Activated CD4-positive, alpha-beta T cell treated with anti-CD3 and anti-CD28 coated beads for 36 hours (primary cell): ENCODE measurements around the gene IMPDH2. TPM values are rescaled to one million over a fixed set of nuclear protein-coding genes. Genes with fewer than 3 reads are reported as not detected.

Experiments
- ATAC-seq: fragments of 200-7000 bp; cut with Tn5 transposase; one replicate; pipeline ENCODE4 v1.10.0; 2021; ENCODE audit warnings: mild to moderate bottlenecking, moderate library complexity
- CTCF ChIA-PET: fragments of 350-600 bp; sonication (Branson Sonifier 250); formaldehyde crosslinking; loops from one replicate; lab custom pipeline; 2021; ENCODE audit warnings: antibody characterized with exemption; lab: Charles Lee
- POLR2A ChIA-PET: fragments of 350-600 bp; sonication (Branson Sonifier 250); formaldehyde crosslinking; loops from one replicate; lab custom pipeline; 2021; ENCODE audit warnings: antibody characterized with exemption, inconsistent platforms; lab: Charles Lee
- DNase-seq: peaks from one replicate; pipeline ENCODE4 v3.0.0-alpha.2; 2020
- H3K27ac Mint-ChIP-seq: one replicate; pipeline ENCODE4 v1.8.0; 2021; ENCODE audit warnings: mixed read lengths
- H3K27me3 Mint-ChIP-seq: one replicate; pipeline ENCODE4 v1.8.0; 2021; ENCODE audit warnings: mixed read lengths
- H3K36me3 Mint-ChIP-seq: one replicate; pipeline ENCODE4 v1.8.0; 2021; ENCODE audit warnings: low read depth, mixed read lengths
- H3K4me1 Mint-ChIP-seq: one replicate; pipeline ENCODE4 v1.8.0; 2021; ENCODE audit warnings: mixed read lengths
- H3K4me3 Mint-ChIP-seq: one replicate; pipeline ENCODE4 v1.8.0; 2021; ENCODE audit warnings: mild to moderate bottlenecking, moderate library complexity, mixed read lengths
- H3K9me3 Mint-ChIP-seq: one replicate; pipeline ENCODE4 v1.8.0; 2021; ENCODE audit warnings: low read depth, mixed read lengths
- intact Hi-C, 2 experiments: fragments of 100-400 bp; cut with DNase I in 1 of 2; cut with micrococcal nuclease in 1 of 2; formaldehyde crosslinking; loops; one replicate each; pipeline versions ENCODE4 v1.14.2 to v1.15.1; 2022 to 2024; cut with DNase I, micrococcal nuclease
- total RNA-seq, 2 experiments: library from RNA; stranded (reverse); gene quantifications; one replicate each; pipeline ENCODE4 v1.2.3, GENCODE V29; 2021

The IMPDH2 gene
- total RNA-seq, 2 experiments from 2014 or later: 504 to 515 TPM

GRCh38 chr3:49007068-49007770 lies 22.0 kb downstream of the IMPDH2 start, which contains the start of gene WDR6:
TSS of gene WDR6 (plus strand) at chr3:49007391. CDS start at chr3:49007432, 41 bp downstream.
- peak within 1 kb of the TSS; percentile 100 for H3K27ac Mint-ChIP-seq
- no peaks in the 10 kb centered on the region for H3K27me3 Mint-ChIP-seq
- H3K36me3 Mint-ChIP-seq: peaks cover 10% of the 10 kb centered on the region
- intact Hi-C loops: loop anchor here (1.0 to 5.0 kb wide), 16 partner anchors 14 to 667 kb away; partner anchors contain the start of genes APEH (in 1 of the 2), ARIH2 (in 1 of the 2), CCDC71 (in 1 of the 2) and DAG1 (in 1 of the 2)
- H3K4me3 Mint-ChIP-seq: peak within 1 kb of the TSS; percentile 100
- CTCF ChIA-PET: interaction anchor here (0.6 to 5.9 kb wide), 16 partner anchors 9 to 1330 kb away, joined by 3 to 61 read pairs (median 4); partner anchors contain the start of genes DALRD3, IMPDH2, IP6K2 and KLHDC8B
- DNase-seq: peak; percentile 99
- peak; percentile 90 for ATAC-seq
- H3K4me1 Mint-ChIP-seq: peaks cover 16% of the 10 kb centered on the region
- H3K9me3 Mint-ChIP-seq: no peaks in the 10 kb centered on the region
- POLR2A ChIA-PET: interaction anchor here (0.5 to 3.7 kb wide), 19 partner anchors 13 to 819 kb away, joined by 3 to 102 read pairs (median 4); partner anchors contain the start of genes ARIH2, CDC25A, DAG1 and DALRD3

DNA sequence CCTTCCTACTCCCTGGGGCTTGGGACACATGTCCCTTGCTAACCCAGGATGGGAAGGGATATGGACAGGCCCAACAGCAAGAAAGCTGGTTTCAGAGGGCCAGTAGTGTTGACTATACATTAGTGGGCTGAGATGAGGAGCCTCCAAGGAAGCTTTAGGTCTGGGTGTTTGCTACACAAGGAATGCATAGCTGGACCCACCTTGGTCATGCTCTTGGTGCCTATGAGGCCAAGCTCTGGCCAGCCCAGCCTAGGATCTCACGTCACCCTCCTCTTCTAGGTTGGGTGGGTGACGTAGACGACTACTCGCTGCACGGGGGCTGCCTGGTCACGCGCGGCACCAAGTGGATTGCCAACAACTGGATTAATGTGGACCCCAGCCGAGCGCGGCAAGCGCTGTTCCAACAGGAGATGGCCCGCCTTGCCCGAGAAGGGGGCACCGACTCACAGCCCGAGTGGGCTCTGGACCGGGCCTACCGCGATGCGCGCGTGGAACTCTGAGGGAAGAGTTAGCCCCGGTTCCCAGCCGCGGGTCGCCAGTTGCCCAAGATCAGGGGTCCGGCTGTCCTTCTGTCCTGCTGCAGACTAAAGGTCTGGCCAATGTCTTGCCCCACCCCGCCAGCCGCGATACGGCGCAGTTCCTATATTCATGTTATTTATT lies 22.7 kb downstream of the IMPDH2 start:
- Mint-ChIP-seq H3K4me1 (peaks cover 16% of the 10 kb centered on the region), H3K4me3 (peak overlapping the region; percentile 100), H3K27me3 (no peaks in the 10 kb centered on the region), H3K27ac (peak overlapping the region; percentile 100), H3K36me3 (peaks cover 10% of the 10 kb centered on the region), H3K9me3 (no peaks in the 10 kb centered on the region)
- DNase-seq (no peak), ATAC-seq (no peak)
- ChIA-PET CTCF (interaction anchor here (0.6 to 5.9 kb wide), 15 partner anchors 8 to 1331 kb away, joined by 3 to 61 read pairs (median 3); partner anchors contain the start of genes DALRD3, IMPDH2, IP6K2 and KLHDC8B), POLR2A (interaction anchor here (0.6 to 3.7 kb wide), 16 partner anchors 14 to 818 kb away, joined by 3 to 102 read pairs (median 4); partner anchors contain the start of genes ARIH2, CDC25A, DAG1 and DALRD3)
- intact Hi-C loops: loop anchor here (1.0 to 5.0 kb wide), 16 partner anchors 15 to 668 kb away; partner anchors contain the start of genes APEH (in 1 of the 2), ARIH2 (in 1 of the 2), CCDC71 (in 1 of the 2) and DAG1 (in 1 of the 2)

DNA sequence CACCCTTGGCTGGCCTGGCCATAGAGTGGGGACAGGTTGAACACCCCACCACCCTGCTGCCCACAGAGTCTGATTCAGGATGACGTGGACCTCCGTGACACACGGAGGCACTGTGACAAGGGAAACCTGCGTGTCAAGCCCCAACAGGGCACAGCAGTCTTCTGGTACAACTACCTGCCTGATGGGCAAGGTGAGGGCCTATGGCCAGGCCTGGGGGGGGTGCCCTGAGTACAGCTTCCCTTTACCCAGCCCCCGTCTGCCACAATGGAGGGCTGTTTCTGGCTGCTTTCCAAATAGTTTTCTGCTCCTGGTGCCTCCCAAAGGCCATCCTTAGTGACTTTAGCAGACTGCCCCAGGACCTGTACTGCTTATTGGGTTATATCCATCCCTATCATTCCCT lies 23.2 kb downstream of the IMPDH2 start:
- Mint-ChIP-seq H3K36me3 (peaks cover 10% of the 10 kb centered on the region), H3K9me3 (no peaks in the 10 kb centered on the region), H3K4me3 (peak overlapping the region; percentile 100), H3K27ac (no peak overlapping the region), H3K4me1 (peaks cover 16% of the 10 kb centered on the region), H3K27me3 (no peaks in the 10 kb centered on the region)
- CTCF ChIA-PET: interaction anchor here (0.7 to 5.9 kb wide), 3 partner anchors 17 to 89 kb away, joined by 3 to 61 read pairs (median 3); partner anchors contain the start of gene P4HTM
- intact Hi-C loops: loop anchor here in 1 of 2 experiments (5.0 kb wide), 2 partner anchors 406 to 534 kb away; partner anchors contain the start of genes RHOA and TCTA
- no peak for DNase-seq
- ATAC-seq: no peak
- POLR2A ChIA-PET: interaction anchor here (1.6 to 2.0 kb wide), 2 partner anchors 88 to 533 kb away, joined by 3 to 21 read pairs; partner anchors contain the start of gene QRICH1

DNA sequence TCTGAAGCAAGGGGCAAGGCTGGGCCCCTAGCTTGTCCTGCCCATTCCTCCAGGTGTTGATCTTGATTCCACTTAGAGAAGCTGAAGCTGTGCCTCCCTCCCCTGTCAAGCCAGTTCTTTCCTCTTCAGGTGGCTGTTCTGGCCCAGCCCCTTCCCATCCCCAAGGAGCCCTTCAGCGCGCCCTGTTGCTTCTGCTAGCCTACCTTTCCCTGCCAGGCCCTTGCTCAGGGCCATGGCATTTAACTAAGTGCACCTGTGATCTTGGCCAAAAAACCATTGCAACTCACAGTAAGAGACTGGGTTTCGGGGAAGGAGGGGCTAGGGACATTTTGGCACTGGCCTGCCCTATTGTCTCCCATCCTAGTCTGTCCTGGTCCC lies 23.9 kb downstream of the IMPDH2 start:
- Mint-ChIP-seq H3K9me3 (no peaks in the 10 kb centered on the region), H3K27me3 (no peaks in the 10 kb centered on the region), H3K4me1 (peaks cover 16% of the 10 kb centered on the region), H3K4me3 (no peak overlapping the region), H3K27ac (no peak overlapping the region), H3K36me3 (peaks cover 10% of the 10 kb centered on the region)
- CTCF ChIA-PET: interaction anchor here (0.8 to 5.9 kb wide), 2 partner anchors 17 to 89 kb away, joined by 3 to 61 read pairs; partner anchors contain the start of gene P4HTM
- POLR2A ChIA-PET: no interaction called here
- ATAC-seq (no peak), DNase-seq (no peak)
- intact Hi-C loops: loop anchor here in 1 of 2 experiments (5.0 kb wide), 2 partner anchors 407 to 533 kb away; partner anchors contain the start of genes RHOA and TCTA

- H3K36me3 Mint-ChIP-seq: peaks cover 10% of the 10 kb centered on the region
- H3K9me3 Mint-ChIP-seq: no peaks in the 10 kb centered on the region
- H3K4me1 Mint-ChIP-seq: peaks cover 16% of the 10 kb centered on the region
- no peak for ATAC-seq
- H3K4me3 Mint-ChIP-seq: no peak overlapping the region
- H3K27me3 Mint-ChIP-seq: no peaks in the 10 kb centered on the region
- H3K27ac Mint-ChIP-seq: no peak overlapping the region
- intact Hi-C loops: loop anchor here in 1 of 2 experiments (5.0 kb wide), 2 partner anchors 408 to 532 kb away; partner anchors contain the start of genes RHOA and TCTA
- ChIA-PET CTCF (interaction anchor here (0.6 to 5.9 kb wide), 3 partner anchors 16 to 560 kb away, joined by 3 to 61 read pairs (median 3); partner anchors contain the start of gene P4HTM), POLR2A (no interaction called here)
- peak; percentile 40 for DNase-seq
Observed at GRCh38 chr3:49004352-49005302, 24.6 kb downstream of the IMPDH2 start.

GRCh38 chr3:49001155-49001554 lies 28.0 kb downstream of the IMPDH2 start:
- ChIA-PET CTCF (interaction anchor here (0.6 to 1.0 kb wide), 3 partner anchors 11 to 158 kb away, joined by 3 to 4 read pairs (median 3); partner anchors contain the start of gene P4HTM), POLR2A (no interaction called here)
- intact Hi-C loops: no loop called here
- Mint-ChIP-seq H3K4me1 (no peaks in the 10 kb centered on the region), H3K4me3 (no peak overlapping the region), H3K27ac (peak overlapping the region; percentile 26), H3K9me3 (no peaks in the 10 kb centered on the region), H3K36me3 (no peaks in the 10 kb centered on the region), H3K27me3 (no peaks in the 10 kb centered on the region)
- ATAC-seq (no peak), DNase-seq (no peak)

- Mint-ChIP-seq H3K27ac (no peak overlapping the region), H3K4me1 (peaks cover 4% of the 10 kb centered on the region), H3K4me3 (no peak overlapping the region), H3K27me3 (no peaks in the 10 kb centered on the region), H3K36me3 (peaks cover 8% of the 10 kb centered on the region), H3K9me3 (no peaks in the 10 kb centered on the region)
- ChIA-PET POLR2A (no interaction called here), CTCF (interaction anchor here (0.6 to 1.3 kb wide), 2 partner anchors 8 to 706 kb away, joined by 4 read pairs; partner anchors contain the start of gene WDR6)
- intact Hi-C loops: no loop called here
- ATAC-seq (no peak), DNase-seq (no peak)
Observed at GRCh38 chr3:48999085-48999858, 29.9 kb downstream of the IMPDH2 start.

DNA sequence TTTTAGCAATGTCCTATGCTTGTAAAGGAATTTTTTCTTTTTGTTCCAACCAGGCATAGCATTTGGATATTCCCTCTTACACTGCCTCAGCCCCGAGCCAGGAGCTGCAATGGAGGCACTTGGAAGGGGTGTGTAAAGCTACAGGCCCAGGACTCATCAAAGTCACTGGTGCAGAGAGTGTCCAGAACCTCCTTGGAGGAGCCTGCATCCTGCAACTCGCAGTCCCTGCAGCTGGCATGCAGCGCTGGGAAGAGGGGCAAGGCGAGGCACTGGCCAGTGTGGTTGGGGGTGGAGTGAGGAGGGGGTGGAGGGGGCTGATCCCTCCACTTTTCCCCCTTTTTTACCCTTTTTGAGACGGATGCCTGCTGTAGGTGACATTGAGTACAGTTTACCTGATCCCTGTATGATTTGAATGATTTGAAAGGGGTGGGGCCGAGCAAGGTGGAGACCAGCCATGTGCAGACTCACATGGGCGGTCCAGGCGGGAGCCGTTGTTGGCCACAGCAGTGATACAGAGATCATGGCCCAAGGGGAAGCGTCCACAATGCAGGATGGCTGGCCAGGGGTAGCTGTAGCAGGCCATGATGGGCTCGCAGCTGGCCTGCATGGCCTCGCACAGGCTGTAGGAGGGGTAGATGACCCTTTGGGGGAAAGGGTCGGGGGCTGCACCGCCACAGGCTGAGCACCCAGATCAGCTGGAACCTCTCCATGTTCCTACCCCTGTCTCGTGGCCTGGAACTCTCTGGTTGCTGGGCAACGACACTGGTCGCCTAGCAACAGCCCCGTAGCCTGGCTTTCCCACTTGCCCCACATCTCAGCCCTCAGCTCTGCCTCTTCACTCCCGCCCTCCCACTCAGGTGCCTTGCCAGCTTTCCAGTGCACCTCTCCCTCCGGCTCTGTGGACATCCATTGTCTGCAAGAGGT lies 31.2 kb downstream of the IMPDH2 start:
- ATAC-seq (no peak), DNase-seq (no peak)
- H3K4me1 Mint-ChIP-seq: peaks cover 10% of the 10 kb centered on the region
- H3K27ac Mint-ChIP-seq: no peak overlapping the region
- no peaks in the 10 kb centered on the region for H3K27me3 Mint-ChIP-seq
- H3K36me3 Mint-ChIP-seq: peaks cover 10% of the 10 kb centered on the region
- no peak overlapping the region for H3K4me3 Mint-ChIP-seq
- POLR2A ChIA-PET: interaction anchor here (0.7 kb wide), 2 partner anchors 17 to 350 kb away, joined by 3 read pairs; no protein-coding TSS in a partner anchor
- no peaks in the 10 kb centered on the region for H3K9me3 Mint-ChIP-seq
- intact Hi-C loops: no loop called here
- CTCF ChIA-PET: interaction anchor here (1.0 to 1.3 kb wide), 2 partner anchors 9 kb away, joined by 4 read pairs; partner anchors contain the start of gene WDR6
